ENCODE results near the gene LHFPL6.

DNA sequence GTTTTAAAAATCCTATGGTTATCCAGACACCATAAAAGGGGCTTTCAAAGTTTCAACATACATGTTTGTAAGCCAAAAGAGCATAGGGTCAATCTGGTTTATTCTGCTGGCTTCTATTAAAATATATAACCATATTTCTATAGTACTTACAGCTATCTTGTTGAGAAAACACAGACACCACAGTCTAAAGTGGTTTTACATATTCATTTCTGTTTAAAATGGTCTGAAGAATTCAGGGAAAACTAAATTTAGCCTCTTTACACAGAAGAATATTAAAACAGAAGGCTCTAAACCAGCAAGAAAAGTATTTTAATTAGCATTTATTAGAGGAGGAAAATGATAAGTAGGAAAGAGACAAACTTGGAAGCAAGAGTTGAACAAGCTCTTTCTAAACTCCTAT is 203.9 kb downstream of the LHFPL6 start:
- TF ChIP-seq, protein P1, sequence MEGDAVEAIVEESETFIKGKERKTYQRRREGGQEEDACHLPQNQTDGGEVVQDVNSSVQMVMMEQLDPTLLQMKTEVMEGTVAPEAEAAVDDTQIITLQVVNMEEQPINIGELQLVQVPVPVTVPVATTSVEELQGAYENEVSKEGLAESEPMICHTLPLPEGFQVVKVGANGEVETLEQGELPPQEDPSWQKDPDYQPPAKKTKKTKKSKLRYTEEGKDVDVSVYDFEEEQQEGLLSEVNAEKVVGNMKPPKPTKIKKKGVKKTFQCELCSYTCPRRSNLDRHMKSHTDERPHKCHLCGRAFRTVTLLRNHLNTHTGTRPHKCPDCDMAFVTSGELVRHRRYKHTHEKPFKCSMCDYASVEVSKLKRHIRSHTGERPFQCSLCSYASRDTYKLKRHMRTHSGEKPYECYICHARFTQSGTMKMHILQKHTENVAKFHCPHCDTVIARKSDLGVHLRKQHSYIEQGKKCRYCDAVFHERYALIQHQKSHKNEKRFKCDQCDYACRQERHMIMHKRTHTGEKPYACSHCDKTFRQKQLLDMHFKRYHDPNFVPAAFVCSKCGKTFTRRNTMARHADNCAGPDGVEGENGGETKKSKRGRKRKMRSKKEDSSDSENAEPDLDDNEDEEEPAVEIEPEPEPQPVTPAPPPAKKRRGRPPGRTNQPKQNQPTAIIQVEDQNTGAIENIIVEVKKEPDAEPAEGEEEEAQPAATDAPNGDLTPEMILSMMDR (IDR thresholded peaks at IDR 0.05) = no peak
- no peak for TF ChIP-seq POLR2A (IDR thresholded peaks at IDR 0.05)

Measured in esophagus squamous epithelium (tissue), 4 donors.